ENCODE data around the gene FSTL5. TPM values are rescaled to one million over a fixed set of nuclear protein-coding genes. Genes with fewer than 3 reads are reported as not detected.

The FSTL5 gene
- total and polyA plus RNA-seq, 2 experiments from 2014 or later = 0.06 to 0.49 TPM

- no peak overlapping the region for H3K27ac Mint-ChIP-seq
- no peak for ATAC-seq
These were observed 211.4 kb downstream of the FSTL5 start for GRCh38 chr4:161952382-161952781.

GRCh38 chr4:161949946-161950725 lies 213.7 kb downstream of the FSTL5 start:
- Histone ChIP-seq H3K27me3 (ENCODE audit: insufficient read depth) (no peaks in the 10 kb centered on the region), H4K20me1 (replicated peaks; ENCODE audit: insufficient read depth) (no peaks in the 10 kb centered on the region), H3K4me1 (ENCODE audit: insufficient read depth) (no peaks in the 10 kb centered on the region), H2AFZ (peak overlapping the region; percentile 73), H3K9me2 (ENCODE audit: insufficient read depth) (no peaks in the 10 kb centered on the region), H3K36me3 (ENCODE audit: insufficient read depth) (no peaks in the 10 kb centered on the region), H3K4me2 (no peak overlapping the region), H3K27ac (ENCODE audit: low read depth) (no peak overlapping the region), H3K79me2 (replicated peaks; ENCODE audit: insufficient read depth) (no peaks in the 10 kb centered on the region), H3F3A (replicated peaks; ENCODE audit: low read depth) (no peaks in the 10 kb centered on the region), H3K4me3 (no peak overlapping the region)
- Mint-ChIP-seq H3K27me3 (ENCODE audit: insufficient read depth, low read depth, poor library complexity) (no peaks in the 10 kb centered on the region), H3K4me3 (no peak overlapping the region), H3K27ac (no peak overlapping the region), H3K4me1 (peaks cover 2% of the 10 kb centered on the region; the same call in 1 of the 3 replicates), H3K36me3 (ENCODE audit: low read depth) (no peaks in the 10 kb centered on the region), H3K9me3 (no peaks in the 10 kb centered on the region)
- ATAC-seq (no peak; the same call in 2 of the 3 replicates), DNase-seq (ENCODE audit: low spot score) (peak; percentile 22)
- no peak for TF ChIP-seq ZNF114 (CRISPR knock-in tag; IDR thresholded peaks at IDR 0.05)
- no peak for TF ChIP-seq JUNB (IDR thresholded peaks at IDR 0.05; ENCODE audit: unreplicated experiment)
- no peak for TF ChIP-seq STAT1 (IDR thresholded peaks at IDR 0.05; ENCODE audit: unreplicated experiment)

More at GRCh38 chr4:161952382-161952781, 211.4 kb downstream of the FSTL5 start:
- Histone ChIP-seq H3K27me3 (ENCODE audit: insufficient read depth) (no peaks in the 10 kb centered on the region), H3K36me3 (ENCODE audit: insufficient read depth) (no peaks in the 10 kb centered on the region), H3F3A (replicated peaks; ENCODE audit: low read depth) (no peaks in the 10 kb centered on the region), H3K27ac (ENCODE audit: low read depth) (no peak overlapping the region), H3K4me2 (no peak overlapping the region), H3K79me2 (replicated peaks; ENCODE audit: insufficient read depth) (no peaks in the 10 kb centered on the region), H3K9me2 (ENCODE audit: insufficient read depth) (no peaks in the 10 kb centered on the region), H3K4me1 (ENCODE audit: insufficient read depth) (no peaks in the 10 kb centered on the region), H4K20me1 (replicated peaks; ENCODE audit: insufficient read depth) (no peaks in the 10 kb centered on the region), H2AFZ (no peak overlapping the region), H3K4me3 (no peak overlapping the region)
- Mint-ChIP-seq H3K36me3 (ENCODE audit: low read depth) (no peaks in the 10 kb centered on the region), H3K9me3 (no peaks in the 10 kb centered on the region), H3K4me1 (peaks cover 2% of the 10 kb centered on the region; the same call in 2 of the 3 replicates), H3K4me3 (no peak overlapping the region), H3K27me3 (ENCODE audit: insufficient read depth, low read depth, poor library complexity) (no peaks in the 10 kb centered on the region)
- TF ChIP-seq JUNB (IDR thresholded peaks at IDR 0.05; ENCODE audit: unreplicated experiment) (no peak), ZNF114 (CRISPR knock-in tag; IDR thresholded peaks at IDR 0.05) (no peak), EZH2phosphoT487 (IDR thresholded peaks at IDR 0.05; ENCODE audit: unreplicated experiment) (no peak), STAT1 (IDR thresholded peaks at IDR 0.05; ENCODE audit: unreplicated experiment) (no peak)
- DNase-seq (ENCODE audit: low spot score) = no peak

- H3K4me3 ChIP-seq = no peak overlapping the region
- Mint-ChIP-seq H3K36me3 (ENCODE audit: low read depth) (no peaks in the 10 kb centered on the region), H3K4me1 (peaks cover 2% of the 10 kb centered on the region; the same call in 1 of the 3 replicates), H3K27me3 (ENCODE audit: insufficient read depth, low read depth, poor library complexity) (no peaks in the 10 kb centered on the region), H3K9me3 (no peaks in the 10 kb centered on the region), H3K4me3 (no peak overlapping the region), H3K27ac (no peak overlapping the region)
- no peaks in the 10 kb centered on the region for H3K79me2 ChIP-seq (replicated peaks; ENCODE audit: insufficient read depth)
- no peaks in the 10 kb centered on the region for H3F3A ChIP-seq (replicated peaks; ENCODE audit: low read depth)
- H3K9me2 ChIP-seq (ENCODE audit: insufficient read depth) = no peaks in the 10 kb centered on the region
- no peak overlapping the region for H3K27ac ChIP-seq (ENCODE audit: low read depth)
- H3K36me3 ChIP-seq (ENCODE audit: insufficient read depth) = no peaks in the 10 kb centered on the region
- no peaks in the 10 kb centered on the region for H3K27me3 ChIP-seq (ENCODE audit: insufficient read depth)
- H2AFZ ChIP-seq = no peak overlapping the region
- DNase-seq (ENCODE audit: low spot score) (no peak), ATAC-seq (no peak)
- no peaks in the 10 kb centered on the region for H3K4me1 ChIP-seq (ENCODE audit: insufficient read depth)
- no peaks in the 10 kb centered on the region for H4K20me1 ChIP-seq (replicated peaks; ENCODE audit: insufficient read depth)
- no peak overlapping the region for H3K4me2 ChIP-seq
- TF ChIP-seq NANOG (IDR thresholded peaks at IDR 0.05; ENCODE audit: borderline replicate concordance) = no peak
- TF ChIP-seq ETS1 (IDR thresholded peaks at IDR 0.05) = no peak
- no peak for TF ChIP-seq ZNF114 (CRISPR knock-in tag; IDR thresholded peaks at IDR 0.05)
- TF ChIP-seq ZNF331 (CRISPR knock-in tag; IDR thresholded peaks at IDR 0.05; ENCODE audit: low read depth) = no peak
- no peak for TF ChIP-seq POLR2AphosphoS5 (IDR thresholded peaks at IDR 0.05; ENCODE audit: low read depth)
- no peak for TF ChIP-seq EZH2 (IDR thresholded peaks at IDR 0.05; ENCODE audit: low read depth, unreplicated experiment)
- no peak for TF ChIP-seq REST (IDR thresholded peaks at IDR 0.05; ENCODE audit: unreplicated experiment)
- TF ChIP-seq EZH2phosphoT487 (IDR thresholded peaks at IDR 0.05; ENCODE audit: unreplicated experiment) = no peak
- no peak for TF ChIP-seq STAT1 (IDR thresholded peaks at IDR 0.05; ENCODE audit: unreplicated experiment)
These were observed 215.6 kb downstream of the FSTL5 start for GRCh38 chr4:161948026-161948770.
